ENCODE results near the gene NATD1.

DNA sequence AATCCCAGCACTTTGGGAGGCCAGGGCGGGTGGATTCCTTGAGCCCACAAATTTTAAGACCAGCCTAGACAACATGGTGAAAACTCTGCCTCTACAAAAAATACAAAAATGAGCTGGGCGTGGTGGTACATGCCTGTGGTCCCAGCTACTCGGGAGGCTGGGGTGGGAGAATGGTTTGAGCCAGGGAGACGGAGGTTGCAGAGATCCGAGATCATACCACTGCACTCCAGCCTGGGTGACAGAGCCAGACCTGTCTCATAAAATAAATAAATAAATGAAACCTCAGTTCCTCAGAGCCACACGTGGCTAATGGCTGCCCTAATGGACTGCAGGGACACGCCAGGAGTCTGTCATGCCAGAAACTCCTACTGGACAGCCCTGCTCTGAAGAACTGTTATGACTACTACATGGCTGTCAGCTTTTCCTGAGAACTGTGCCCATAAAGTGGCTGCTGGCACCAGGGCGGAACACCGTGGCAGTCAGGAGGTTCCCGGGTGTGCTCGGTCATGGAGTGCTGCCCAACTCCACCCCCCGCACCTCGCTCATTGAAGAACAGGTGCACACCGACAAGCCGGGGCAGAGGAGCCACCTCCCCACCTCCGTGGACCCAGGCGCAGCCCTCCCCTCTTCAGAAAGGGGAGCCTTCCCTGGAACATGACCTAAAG is 43.6 kb downstream of the NATD1 start:
- TF ChIP-seq, protein P1, sequence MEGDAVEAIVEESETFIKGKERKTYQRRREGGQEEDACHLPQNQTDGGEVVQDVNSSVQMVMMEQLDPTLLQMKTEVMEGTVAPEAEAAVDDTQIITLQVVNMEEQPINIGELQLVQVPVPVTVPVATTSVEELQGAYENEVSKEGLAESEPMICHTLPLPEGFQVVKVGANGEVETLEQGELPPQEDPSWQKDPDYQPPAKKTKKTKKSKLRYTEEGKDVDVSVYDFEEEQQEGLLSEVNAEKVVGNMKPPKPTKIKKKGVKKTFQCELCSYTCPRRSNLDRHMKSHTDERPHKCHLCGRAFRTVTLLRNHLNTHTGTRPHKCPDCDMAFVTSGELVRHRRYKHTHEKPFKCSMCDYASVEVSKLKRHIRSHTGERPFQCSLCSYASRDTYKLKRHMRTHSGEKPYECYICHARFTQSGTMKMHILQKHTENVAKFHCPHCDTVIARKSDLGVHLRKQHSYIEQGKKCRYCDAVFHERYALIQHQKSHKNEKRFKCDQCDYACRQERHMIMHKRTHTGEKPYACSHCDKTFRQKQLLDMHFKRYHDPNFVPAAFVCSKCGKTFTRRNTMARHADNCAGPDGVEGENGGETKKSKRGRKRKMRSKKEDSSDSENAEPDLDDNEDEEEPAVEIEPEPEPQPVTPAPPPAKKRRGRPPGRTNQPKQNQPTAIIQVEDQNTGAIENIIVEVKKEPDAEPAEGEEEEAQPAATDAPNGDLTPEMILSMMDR (conservative IDR thresholded peaks at IDR 0.05; ENCODE audit: low read length) = no peak
- no peak for TF ChIP-seq EZH2phosphoT487 (IDR thresholded peaks at IDR 0.05; ENCODE audit: borderline replicate concordance)
